Ramos (cell line): ENCODE measurements around the gene CDCA3.
"Not testable (repeated sequence)": the region's sequence is repeated elsewhere in the genome, so short reads cannot be mapped to it uniquely, and the experiment has no call there.

Experiments used
- in situ Hi-C: fragments of 300-500 bp; cut with MboI; formaldehyde crosslinking; loops from one replicate; pipeline ENCODE4 v1.14.3; 2022; ENCODE audit warnings: low sequenced_read_pairs; ENCODE audit not compliant: unreplicated experiment

CDCA3 gene

DNA sequence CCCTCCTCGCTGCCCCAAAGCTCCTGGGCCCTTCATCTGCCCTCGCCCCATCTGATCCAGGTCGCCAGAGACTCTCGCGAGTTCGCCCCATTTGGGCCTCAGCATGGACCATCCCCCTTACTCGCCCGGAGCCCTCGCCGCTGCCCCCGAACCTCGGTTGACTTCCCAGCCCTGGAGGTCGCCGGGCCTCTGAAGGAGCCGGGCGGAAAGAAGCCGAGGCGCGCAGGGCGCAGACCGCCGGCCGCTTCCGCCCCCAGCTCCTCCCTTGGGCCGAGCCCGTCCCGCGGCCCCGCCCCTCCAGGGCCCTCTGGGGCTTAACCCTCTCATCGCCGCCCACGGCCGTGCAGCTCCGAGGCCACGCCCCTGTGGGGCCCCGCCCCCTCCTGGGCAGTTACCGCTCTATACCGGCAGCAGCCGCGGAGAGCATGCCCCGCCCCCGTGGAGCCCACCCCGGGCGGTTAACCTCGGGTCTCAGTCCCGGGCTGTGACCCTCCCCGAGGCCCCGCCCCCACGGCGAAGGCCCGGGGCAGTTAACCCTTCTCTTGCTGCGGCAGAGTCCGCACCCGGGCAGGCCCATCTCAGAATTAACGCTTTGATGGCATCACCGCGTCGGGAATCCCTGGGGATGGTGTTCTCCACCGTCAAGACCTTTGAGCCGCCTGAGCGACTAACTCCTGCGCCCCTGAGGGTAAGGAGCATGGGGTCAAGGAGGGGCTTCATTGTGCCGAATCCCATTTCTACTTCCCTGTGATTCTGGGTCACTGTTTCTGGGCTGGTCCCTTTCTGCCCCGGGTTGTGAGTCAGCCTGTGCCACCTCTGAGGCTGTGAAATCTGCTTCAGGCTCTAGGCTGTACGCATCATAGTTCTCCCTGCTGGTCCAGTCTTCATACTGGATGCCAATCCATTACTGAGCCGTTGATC, 22.3 kb upstream of the CDCA3 start, which contains the start of gene SPSB2:
TSS of gene SPSB2 (minus strand) at position 210 of the 921 bp plus-strand sequence. CDS start 402 bp downstream, outside the sequence.
- in situ Hi-C loops, result no loop called here

GRCh38 chr12:6872073-6873048, 21.3 kb upstream of the CDCA3 start:
- in situ Hi-C loops, result no loop called here

DNA sequence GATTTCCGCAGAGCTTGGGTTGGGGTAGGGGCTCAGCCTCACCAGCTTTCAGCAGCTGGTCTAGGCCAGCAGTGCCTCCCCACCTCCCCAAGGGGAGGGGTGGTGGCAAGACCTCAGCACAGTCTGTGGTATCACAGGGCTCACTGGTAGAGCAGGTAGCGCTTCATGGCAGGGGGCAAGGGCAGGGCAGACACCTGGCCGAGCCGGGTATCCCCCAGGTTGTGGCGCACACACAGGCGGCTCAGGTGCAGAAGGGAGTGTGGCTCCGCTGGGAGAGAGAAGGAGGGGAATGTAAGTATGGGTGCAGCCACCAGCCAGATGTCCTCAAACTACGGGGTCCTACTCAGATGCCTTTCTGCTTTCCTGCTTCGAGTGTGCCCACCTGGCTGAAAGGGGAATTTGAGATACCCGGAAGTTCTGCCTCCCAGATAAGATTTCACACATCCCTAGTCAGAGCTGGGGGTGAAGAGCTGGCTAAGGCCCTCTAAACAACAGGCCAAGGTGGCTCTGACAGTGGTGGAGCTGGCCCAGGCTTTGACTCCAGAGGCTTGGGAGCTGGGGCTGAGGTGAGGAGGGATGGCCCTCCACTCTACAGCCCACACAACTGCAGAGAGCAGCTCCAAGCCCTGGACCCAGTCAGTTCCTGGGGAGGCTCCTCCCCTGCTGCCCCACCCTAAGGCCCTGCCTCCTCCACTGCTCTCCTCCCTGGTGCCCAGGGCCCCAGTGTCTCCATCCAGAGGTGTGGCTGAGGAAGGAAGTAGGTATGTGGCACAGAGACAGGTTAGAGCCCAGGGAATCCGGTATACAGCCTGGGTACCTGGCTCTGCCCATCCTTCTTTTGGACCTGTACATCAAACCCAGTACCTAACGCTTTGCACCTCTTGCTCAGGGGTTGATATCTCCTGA, 20.2 kb upstream of the CDCA3 start:
- in situ Hi-C loops, result no loop called here

DNA sequence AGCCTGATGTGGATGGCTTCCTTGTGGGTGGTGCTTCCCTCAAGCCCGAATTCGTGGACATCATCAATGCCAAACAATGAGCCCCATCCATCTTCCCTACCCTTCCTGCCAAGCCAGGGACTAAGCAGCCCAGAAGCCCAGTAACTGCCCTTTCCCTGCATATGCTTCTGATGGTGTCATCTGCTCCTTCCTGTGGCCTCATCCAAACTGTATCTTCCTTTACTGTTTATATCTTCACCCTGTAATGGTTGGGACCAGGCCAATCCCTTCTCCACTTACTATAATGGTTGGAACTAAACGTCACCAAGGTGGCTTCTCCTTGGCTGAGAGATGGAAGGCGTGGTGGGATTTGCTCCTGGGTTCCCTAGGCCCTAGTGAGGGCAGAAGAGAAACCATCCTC, 19.2 kb upstream of the CDCA3 start:
- in situ Hi-C loops, result not testable (repeated sequence)

DNA sequence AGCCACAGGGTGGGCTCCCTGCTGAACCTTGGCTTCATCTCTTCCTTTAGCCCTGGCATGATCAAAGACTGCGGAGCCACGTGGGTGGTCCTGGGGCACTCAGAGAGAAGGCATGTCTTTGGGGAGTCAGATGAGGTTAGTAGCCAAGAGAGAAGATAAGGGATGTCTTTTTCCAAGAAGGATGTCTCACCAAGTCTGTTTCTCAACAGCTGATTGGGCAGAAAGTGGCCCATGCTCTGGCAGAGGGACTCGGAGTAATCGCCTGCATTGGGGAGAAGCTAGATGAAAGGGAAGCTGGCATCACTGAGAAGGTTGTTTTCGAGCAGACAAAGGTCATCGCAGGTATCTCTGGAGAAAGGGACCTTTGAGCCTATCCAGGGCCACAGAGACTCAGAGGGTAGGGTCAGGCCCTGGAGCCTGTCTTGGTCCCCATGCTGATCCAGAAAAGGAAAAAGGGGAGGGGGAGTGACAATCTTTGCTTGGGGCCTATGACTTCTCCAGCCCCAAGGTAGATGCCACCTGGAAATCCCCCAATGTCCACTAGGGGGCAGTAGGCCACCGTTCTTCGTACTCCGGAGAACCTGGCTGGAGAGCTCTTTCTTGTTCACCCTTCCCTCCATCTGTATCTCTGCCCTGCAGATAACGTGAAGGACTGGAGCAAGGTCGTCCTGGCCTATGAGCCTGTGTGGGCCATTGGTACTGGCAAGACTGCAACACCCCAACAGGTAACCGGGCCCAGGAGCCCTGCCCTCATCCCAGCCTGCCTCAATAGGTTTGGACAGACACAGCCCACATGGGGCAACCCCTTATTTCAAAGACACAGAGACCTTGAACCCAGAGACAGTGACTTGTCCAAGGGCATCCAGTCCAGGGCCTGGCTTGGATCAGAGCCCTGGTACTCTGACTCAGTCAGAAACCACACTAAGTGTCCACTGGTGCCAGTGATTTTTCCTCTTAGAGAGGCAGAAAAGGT, 18.2 kb upstream of the CDCA3 start:
- in situ Hi-C loops, result no loop called here

DNA sequence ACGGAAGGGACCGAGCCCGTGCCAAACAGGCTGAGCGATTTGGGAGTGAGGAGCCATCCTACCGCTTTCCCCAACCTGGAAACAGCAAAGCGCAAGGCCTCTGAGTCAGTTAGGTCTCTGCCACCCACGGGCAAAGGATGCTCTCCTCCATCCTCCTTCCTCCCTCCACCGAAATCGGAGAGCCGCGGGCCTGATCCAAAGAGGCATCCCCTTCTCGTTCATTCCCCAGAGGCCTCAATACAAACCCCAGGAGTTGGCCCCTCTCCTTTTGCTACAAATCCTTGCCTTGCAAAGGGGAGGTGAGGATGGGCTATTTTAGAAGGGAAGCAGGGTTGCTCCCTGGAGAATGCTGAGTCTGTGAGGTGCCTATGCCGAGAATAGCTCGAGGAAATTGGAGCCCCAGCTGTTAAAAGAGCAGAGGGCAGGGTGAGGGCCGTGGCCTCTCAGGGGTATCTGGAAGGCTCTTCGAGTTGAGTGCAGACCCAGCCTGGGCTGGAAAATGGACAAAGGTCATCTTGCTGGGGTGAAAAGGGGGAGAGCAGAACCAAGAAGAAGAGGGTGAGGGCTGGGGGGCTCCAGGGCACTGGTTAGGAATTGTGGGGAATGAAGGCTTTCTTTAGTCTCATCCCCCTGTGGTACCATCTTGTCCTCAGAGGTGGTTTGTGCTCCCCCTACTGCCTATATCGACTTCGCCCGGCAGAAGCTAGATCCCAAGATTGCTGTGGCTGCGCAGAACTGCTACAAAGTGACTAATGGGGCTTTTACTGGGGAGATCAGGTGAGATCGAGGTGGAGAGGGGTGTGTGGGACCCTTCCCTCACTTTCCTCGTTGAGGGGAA, 17.3 kb upstream of the CDCA3 start:
- in situ Hi-C loops, result no loop called here

- in situ Hi-C loops, result no loop called here
Observed at GRCh38 chr12:6867413-6868210, 16.5 kb upstream of the CDCA3 start, which contains the start of gene TPI1. Gene TPI1, plus strand, starts transcription at chr12:6867531. Its CDS starts 36 bp downstream, at chr12:6867567.

DNA sequence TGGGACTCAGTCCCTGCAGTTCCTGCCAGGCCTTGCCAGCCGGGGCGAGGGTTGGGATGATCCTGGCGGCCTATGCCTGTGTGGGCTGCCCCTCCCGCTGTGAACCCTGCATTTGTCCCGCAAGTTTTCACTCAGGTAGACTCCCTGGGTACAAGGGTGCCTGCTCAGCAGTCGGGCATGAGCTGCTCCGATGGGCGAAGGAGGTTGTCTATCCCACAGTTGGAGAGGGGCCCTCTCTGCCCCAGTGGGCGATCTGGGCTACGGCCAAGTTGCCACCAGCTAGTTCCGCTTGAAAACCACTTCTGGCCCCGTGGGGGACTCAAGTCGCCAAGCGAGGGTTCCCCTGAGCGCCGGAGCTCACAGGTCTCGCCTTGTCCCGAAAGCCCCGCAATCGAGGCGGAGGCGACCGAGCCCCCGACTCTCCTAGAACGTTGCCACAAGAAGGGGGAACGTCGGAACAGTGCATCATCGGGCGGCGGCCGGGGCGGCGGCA, 15.9 kb upstream of the CDCA3 start:
- in situ Hi-C loops, result no loop called here

GRCh38 chr12:6866163-6866919, 15.3 kb upstream of the CDCA3 start:
- in situ Hi-C loops, result no loop called here

GRCh38 chr12:6865307-6865706, 14.2 kb upstream of the CDCA3 start:
- in situ Hi-C loops, result not testable (repeated sequence)

DNA sequence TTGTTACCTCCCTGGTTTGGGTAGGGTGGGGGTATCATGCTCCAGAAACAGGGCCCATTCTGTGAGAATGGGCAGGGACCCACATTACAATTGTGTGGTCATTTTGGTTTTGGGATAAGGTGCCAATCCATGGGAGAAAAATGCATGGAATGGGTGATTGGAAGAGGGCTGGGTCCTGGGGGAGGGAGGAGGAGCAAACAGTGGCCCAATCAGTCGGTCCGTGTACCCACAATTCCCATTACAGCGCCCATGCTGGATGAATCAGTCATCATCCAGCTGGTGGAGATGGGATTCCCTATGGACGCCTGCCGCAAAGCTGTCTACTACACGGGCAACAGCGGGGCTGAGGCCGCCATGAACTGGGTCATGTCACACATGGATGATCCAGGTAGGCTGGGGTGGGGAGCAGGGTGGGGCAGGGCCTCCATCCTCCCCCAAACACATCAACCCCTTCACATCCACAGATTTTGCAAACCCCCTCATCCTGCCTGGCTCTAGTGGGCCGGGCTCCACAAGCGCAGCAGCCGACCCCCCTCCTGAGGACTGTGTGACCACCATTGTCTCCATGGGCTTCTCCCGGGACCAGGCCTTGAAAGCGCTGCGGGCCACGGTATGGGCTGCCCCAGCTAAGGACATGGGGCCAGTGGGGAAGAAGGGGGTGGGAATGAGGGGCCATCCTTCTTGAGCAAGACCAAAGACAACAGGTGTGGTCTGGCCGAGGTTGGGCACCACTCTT, 12.7 kb upstream of the CDCA3 start:
- in situ Hi-C loops, result no loop called here

DNA sequence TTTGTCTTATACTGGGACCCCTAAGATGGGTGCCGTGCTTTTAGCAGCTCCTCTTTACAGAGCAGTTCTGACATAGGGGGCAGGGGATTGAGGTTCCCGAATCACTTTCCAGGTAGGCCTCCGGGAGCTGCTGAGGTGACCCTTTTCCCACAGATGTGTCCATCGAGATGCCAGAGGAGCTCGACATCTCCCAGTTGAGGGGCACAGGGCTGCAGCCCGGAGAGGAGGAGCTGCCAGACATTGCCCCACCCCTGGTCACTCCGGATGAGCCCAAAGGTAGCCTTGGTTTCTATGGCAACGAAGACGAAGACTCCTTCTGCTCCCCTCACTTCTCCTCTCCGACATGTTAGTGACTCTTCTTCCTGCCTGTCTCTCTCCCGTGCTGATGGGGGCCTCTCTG, 11.9 kb upstream of the CDCA3 start:
- in situ Hi-C loops, result no loop called here

DNA sequence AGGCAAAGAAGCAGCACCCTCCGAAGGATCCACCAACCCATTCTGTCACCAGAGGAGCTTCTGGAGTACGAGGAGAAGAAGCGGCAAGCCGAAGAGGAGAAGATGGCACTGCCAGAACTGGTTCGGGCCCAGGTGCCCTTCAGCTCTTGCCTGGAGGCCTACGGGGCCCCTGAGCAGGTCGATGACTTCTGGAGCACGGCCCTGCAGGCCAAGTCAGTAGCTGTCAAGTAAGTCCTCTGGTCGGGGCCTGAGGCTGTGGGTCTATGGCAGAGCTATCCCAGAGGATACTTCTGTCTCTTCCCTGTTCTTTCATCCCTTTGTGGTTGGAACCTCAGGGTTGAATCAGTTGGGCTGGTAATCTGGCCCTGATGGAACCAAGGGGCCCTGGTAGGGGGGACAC, 10.3 kb upstream of the CDCA3 start:
- in situ Hi-C loops, result no loop called here

GRCh38 chr12:6860942-6861341, 9.9 kb upstream of the CDCA3 start:
- in situ Hi-C loops, result no loop called here

DNA sequence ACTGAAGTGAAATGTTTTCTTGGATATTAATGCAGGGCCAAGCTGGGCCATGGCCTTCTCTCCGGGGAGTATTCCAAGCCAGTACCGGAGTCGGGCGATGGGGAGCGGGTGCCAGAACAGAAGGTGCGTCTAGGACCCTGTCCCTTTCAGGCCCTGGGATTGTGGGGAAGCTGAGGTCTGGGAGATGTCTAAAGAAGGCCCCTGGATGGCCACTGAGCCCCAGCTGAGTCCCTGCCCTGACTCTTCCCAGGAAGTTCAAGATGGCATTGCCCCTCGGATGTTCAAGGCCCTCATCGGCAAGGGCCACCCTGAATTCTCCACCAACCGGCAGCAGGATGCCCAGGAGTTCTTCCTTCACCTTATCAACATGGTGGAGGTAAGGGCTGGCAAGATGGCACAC, 9.0 kb upstream of the CDCA3 start:
- in situ Hi-C loops, result no loop called here
